B cell (primary cell): ENCODE data around the gene PACSIN3. TPM values are rescaled to one million over a fixed set of nuclear protein-coding genes. Genes with fewer than 3 reads are reported as not detected.

Experiments used
- ATAC-seq: fragments of 200-7000 bp; cut with Tn5 transposase; one replicate; pipeline ENCODE4 v1.10.0; 2021; ENCODE audit warnings: low read depth, mild to moderate bottlenecking, moderate number of reproducible peaks, moderate library complexity
- CTCF ChIA-PET: fragments of 350-600 bp; sonication (Branson Sonifier 250); formaldehyde crosslinking; loops from one replicate; lab custom pipeline; 2021; ENCODE audit warnings: antibody characterized with exemption, inconsistent platforms; lab: Charles Lee
- POLR2A ChIA-PET: fragments of 350-600 bp; sonication (Branson Sonifier 250); formaldehyde crosslinking; loops from one replicate; lab custom pipeline; 2021; ENCODE audit warnings: antibody characterized with exemption; lab: Charles Lee
- DNase-seq: peaks from one replicate; pipeline ENCODE4 v3.0.0; 2013
- H2AFZ ChIP-seq: 2 replicates; pipeline ENCODE4 v1.6.1; 2012; ENCODE audit warnings: mild to moderate bottlenecking, low read depth, low read length; ENCODE audit not compliant: insufficient read depth, poor library complexity, severe bottlenecking
- H3K27ac ChIP-seq, 2 donors: 1 replicate in 1 of 2; 2 replicates in 1 of 2; pipeline ENCODE4 v1.5.1; 2012 to 2013; ENCODE audit warnings: low read length in 2 of 2, mild to moderate bottlenecking in 2 of 2, moderate library complexity in 1 of 2
- H3K27me3 ChIP-seq, 4 experiments: fragments of 200-600 bp in 1 of 4; sonication (generic) in 1 of 4; replicated peaks in 1 of 4; 1 replicate in 2 of 4; 2 replicates in 2 of 4; pipeline versions ENCODE4 v1.6.1 to v1.7.0; 2013 to 2016; ENCODE audit warnings: low read length in 3 of 4, mild to moderate bottlenecking in 2 of 4, mixed read lengths in 1 of 4, moderate library complexity in 1 of 4; ENCODE audit not compliant: insufficient read depth in 4 of 4, control insufficient read depth in 3 of 4; ENCODE audit errors: control extremely low read depth in 1 of 4
- H3K36me3 ChIP-seq, 2 experiments: replicated peaks in 1 of 2; 1 replicate in 1 of 2; 2 replicates in 1 of 2; pipeline versions ENCODE4 v1.6.1 to v1.7.1; 2013; ENCODE audit warnings: low read length in 1 of 2; ENCODE audit not compliant: insufficient read depth in 2 of 2, control insufficient read depth in 1 of 2; ENCODE audit errors: control extremely low read depth in 1 of 2, extremely low read depth in 1 of 2
- H3K4me1 ChIP-seq, 2 donors: fragments of 200-600 bp in 1 of 2; sonication (generic) in 1 of 2; 1 replicate in 1 of 2; 2 replicates in 1 of 2; pipeline versions ENCODE4 v1.5.1 to v1.6.1; 2013 to 2017; ENCODE audit warnings: low read length in 2 of 2; ENCODE audit not compliant: control insufficient read depth in 2 of 2, insufficient read depth in 2 of 2
- H3K4me2 ChIP-seq: replicated peaks from 2 replicates; pipeline ENCODE3; 2012; ENCODE audit warnings: mild to moderate bottlenecking, low read depth, low read length; ENCODE audit not compliant: poor library complexity, severe bottlenecking
- H3K4me3 ChIP-seq, 5 experiments: fragments of 200-600 bp in 1 of 5; sonication (generic) in 1 of 5; 1 replicate in 3 of 5; 2 replicates in 2 of 5; pipeline versions ENCODE4 v1.5.1 to v1.7.0; 2011 to 2016; ENCODE audit warnings: low read length in 4 of 5, mild to moderate bottlenecking in 4 of 5, low read depth in 2 of 5, control low read depth in 1 of 5, moderate library complexity in 1 of 5; ENCODE audit not compliant: insufficient read depth in 1 of 5; ENCODE audit errors: control extremely low read depth in 1 of 5, extremely low read depth in 1 of 5
- H3K79me2 ChIP-seq: fragments of 200-600 bp; sonication (generic); one replicate; pipeline ENCODE4 v1.6.0; 2016; ENCODE audit warnings: low read length; ENCODE audit not compliant: control insufficient read depth, insufficient read depth
- H3K9ac ChIP-seq: fragments of 200-600 bp; sonication (generic); 2 replicates; pipeline ENCODE4 v1.6.1; 2017; ENCODE audit warnings: mild to moderate bottlenecking, low read length, moderate library complexity
- H3K9me3 ChIP-seq, 3 donors: one replicate each; pipeline versions ENCODE4 v1.6.1 to v1.7.1; 2013; ENCODE audit warnings: low read length in 2 of 3; ENCODE audit not compliant: control insufficient read depth in 2 of 3, insufficient read depth in 1 of 3; ENCODE audit errors: control extremely low read depth in 1 of 3
- H4K20me1 ChIP-seq: 2 replicates; pipeline ENCODE4 v1.6.0; 2012; ENCODE audit warnings: mild to moderate bottlenecking, low read length; ENCODE audit not compliant: insufficient read depth, control insufficient read depth, poor library complexity, severe bottlenecking
- H3K27ac Mint-ChIP-seq: one replicate; pipeline ENCODE4 v1.8.0; 2021; ENCODE audit warnings: mixed read lengths
- H3K27me3 Mint-ChIP-seq: one replicate; pipeline ENCODE4 v1.8.0; 2021; ENCODE audit warnings: mixed read lengths
- H3K4me1 Mint-ChIP-seq: one replicate; pipeline ENCODE4 v1.8.0; 2021; ENCODE audit warnings: mixed read lengths
- H3K4me3 Mint-ChIP-seq: one replicate; pipeline ENCODE4 v1.8.0; 2021; ENCODE audit warnings: mixed read lengths
- H3K9me3 Mint-ChIP-seq: one replicate; pipeline ENCODE4 v1.8.0; 2022; ENCODE audit warnings: mixed read lengths; ENCODE audit not compliant: insufficient read depth
- CTCF ChIP-seq: fragments of 200-600 bp; IDR thresholded peaks from one replicate; pipeline ENCODE4 v1.8.0; 2022; ENCODE audit warnings: antibody characterized with exemption, mild to moderate bottlenecking
- EZH2 ChIP-seq: IDR thresholded peaks from 2 replicates; pipeline ENCODE4 v1.6.1; 2012; ENCODE audit warnings: borderline replicate concordance, low read depth, mild to moderate bottlenecking, moderate library complexity, low read length; ENCODE audit not compliant: insufficient read depth, poor library complexity, severe bottlenecking
- WGBS: methylation state at CpG from one replicate; pipeline ENCODE4 v1.1.5; 2013; ENCODE audit warnings: missing lambda C conversion rate; ENCODE audit not compliant: insufficient coverage; 5-methylcytosine and 5-hydroxymethylcytosine counted together
- intact Hi-C: fragments of 100-400 bp; cut with micrococcal nuclease; formaldehyde crosslinking; loops from one replicate; pipeline ENCODE4 v1.10.0; 2022
- polyA plus RNA-seq: library from polyadenylated mRNA; depleted of rRNA; stranded (reverse); fragments of >200 nt; gene quantifications from 2 replicates; pipeline ENCODE4 v1.2.3, GENCODE V29; 2012
- total RNA-seq, 2 donors: library from RNA; stranded (reverse); fragments of 120-200 nt in 1 of 2; gene quantifications; 1 replicate in 1 of 2; 2 replicates in 1 of 2; pipeline versions ENCODE4 v1.2.3 to v1.2.4, GENCODE V29; 2013 to 2022

Gene PACSIN3
- total and polyA plus RNA-seq, 2 donors (not counting 1 experiment from before 2014, with no cell fraction given), result 2.1 TPM; not detected in 1

DNA sequence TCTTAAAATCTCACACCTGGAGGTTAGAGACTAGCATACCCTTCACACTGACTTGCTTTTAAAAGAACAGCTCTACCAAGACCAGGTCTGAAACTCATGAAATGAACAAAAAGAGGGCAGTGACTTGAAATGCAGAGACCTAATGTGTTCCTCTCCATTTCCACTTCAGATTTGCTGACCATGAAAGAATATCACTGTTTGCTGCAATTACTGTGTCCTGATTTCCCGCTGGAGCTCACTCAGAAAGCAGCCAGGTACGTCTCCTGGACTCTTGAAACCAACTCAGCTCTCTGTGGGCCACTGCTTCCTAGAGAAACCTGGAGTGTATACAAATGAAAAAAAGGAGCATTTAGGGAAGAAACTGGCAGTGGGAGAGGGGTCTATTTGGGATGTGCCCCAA, 48.8 kb downstream of the PACSIN3 start:
- no peak overlapping the region for H3K4me3 ChIP-seq
- no peak overlapping the region for H3K27ac ChIP-seq
- DNase-seq, result no peak
- H3K4me2 ChIP-seq, result no peak overlapping the region
- ATAC-seq, result no peak
- H2AFZ ChIP-seq, result no peak overlapping the region
- intact Hi-C loops, result no loop called here
- no peaks in the 10 kb centered on the region for H3K9me3 ChIP-seq
- H3K27ac Mint-ChIP-seq, result no peak overlapping the region
- H3K79me2 ChIP-seq, result no peaks in the 10 kb centered on the region
- no peak for TF ChIP-seq CTCF
- no peak for TF ChIP-seq EZH2
- no peaks in the 10 kb centered on the region for H3K9me3 Mint-ChIP-seq
- no peaks in the 10 kb centered on the region for H4K20me1 ChIP-seq
- no peaks in the 10 kb centered on the region for H3K36me3 ChIP-seq
- H3K9ac ChIP-seq, result no peak overlapping the region
- WGBS, result 100% methylated on average over 2 of the region's 2 CpGs
- H3K4me1 ChIP-seq, result no peaks in the 10 kb centered on the region
- H3K4me1 Mint-ChIP-seq, result no peaks in the 10 kb centered on the region
- no peak overlapping the region for H3K4me3 Mint-ChIP-seq
- ChIA-PET CTCF (no interaction called here), POLR2A (no interaction called here)
- H3K27me3 Mint-ChIP-seq, result no peaks in the 10 kb centered on the region
- H3K27me3 ChIP-seq, result no peaks in the 10 kb centered on the region

DNA sequence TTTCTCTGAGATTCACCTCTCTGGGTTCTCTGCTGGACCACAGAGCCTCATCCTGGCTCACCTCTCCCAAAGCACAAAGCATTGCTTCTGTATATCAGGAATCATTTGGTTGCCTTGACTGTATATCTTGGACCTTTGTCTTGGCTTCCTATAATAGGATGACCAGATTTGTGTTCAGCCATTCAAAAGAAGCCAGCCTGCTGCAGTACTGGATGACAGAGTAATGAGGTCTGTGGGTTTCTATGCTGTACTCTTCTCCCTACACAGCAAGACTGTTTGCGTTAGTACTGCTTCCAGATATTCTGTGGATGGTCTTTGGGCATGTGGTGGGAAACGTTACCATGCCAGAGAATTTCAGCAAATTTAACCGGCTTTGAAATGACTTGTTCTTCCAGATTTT, 49.3 kb downstream of the PACSIN3 start:
- Histone ChIP-seq H3K4me2 (no peak overlapping the region), H3K9me3 (no peaks in the 10 kb centered on the region), H3K9ac (no peak overlapping the region), H3K27ac (no peak overlapping the region), H4K20me1 (no peaks in the 10 kb centered on the region), H3K36me3 (no peaks in the 10 kb centered on the region), H3K4me1 (no peaks in the 10 kb centered on the region), H3K27me3 (no peaks in the 10 kb centered on the region), H2AFZ (no peak overlapping the region), H3K79me2 (no peaks in the 10 kb centered on the region), H3K4me3 (no peak overlapping the region)
- H3K4me1 Mint-ChIP-seq, result no peaks in the 10 kb centered on the region
- no peak for ATAC-seq
- H3K9me3 Mint-ChIP-seq, result no peaks in the 10 kb centered on the region
- TF ChIP-seq EZH2, result no peak
- TF ChIP-seq CTCF, result no peak
- no peak overlapping the region for H3K4me3 Mint-ChIP-seq
- CTCF ChIA-PET, result no interaction called here
- WGBS, result 100% methylated on average over 1 of the region's 3 CpGs
- POLR2A ChIA-PET, result no interaction called here
- no peaks in the 10 kb centered on the region for H3K27me3 Mint-ChIP-seq
- intact Hi-C loops, result no loop called here
- no peak for DNase-seq
- no peak overlapping the region for H3K27ac Mint-ChIP-seq
